ENCODE data around the gene POLQ. TPM values are rescaled to one million over a fixed set of nuclear protein-coding genes. Genes with fewer than 3 reads are reported as not detected.

Gene POLQ
- polyA plus RNA-seq, 1 donor (not counting 4 experiments of a cell fraction or from before 2014, with no cell fraction given) = 4.4 TPM

- Histone ChIP-seq H3K27me3 (ENCODE audit: control insufficient read depth, extremely low read depth, insufficient read depth, low read length) (no peaks in the 10 kb centered on the region), H3K9ac (ENCODE audit: control insufficient read depth, extremely low read depth, insufficient read depth, low read length) (no peak overlapping the region), H3K9me3 (ENCODE audit: control insufficient read depth, low read depth, low read length) (no peaks in the 10 kb centered on the region), H3K79me2 (ENCODE audit: control insufficient read depth, insufficient read depth, low read length) (no peaks in the 10 kb centered on the region), H3K4me3 (ENCODE audit: control insufficient read depth in 2 of 3, extremely low read depth in 1 of 3, insufficient read depth in 2 of 3, low read depth in 1 of 3, low read length in 3 of 3) (no peak overlapping the region), H3K4me2 (ENCODE audit: control insufficient read depth, extremely low read depth, insufficient read depth, low read depth, low read length) (peak overlapping the region; percentile 25), H2AFZ (ENCODE audit: control insufficient read depth, low read length) (peak overlapping the region; percentile 70), H3K36me3 (ENCODE audit: control insufficient read depth in 2 of 2, extremely low read depth in 1 of 2, insufficient read depth in 2 of 2, low read length in 2 of 2) (peaks cover 0 to 5% of the 10 kb centered on the region in 2 experiments), H3K9me1 (ENCODE audit: control insufficient read depth, extremely low read depth, insufficient read depth, low read length) (no peaks in the 10 kb centered on the region), H4K20me1 (ENCODE audit: control insufficient read depth, extremely low read depth, insufficient read depth, low read length) (no peaks in the 10 kb centered on the region), H3K27ac (ENCODE audit: control insufficient read depth, insufficient read depth, low read length) (no peak overlapping the region), H3K4me1 (ENCODE audit: control insufficient read depth, extremely low read depth, insufficient read depth, low read length) (no peaks in the 10 kb centered on the region)
- FAIRE-seq (no peak), DNase-seq (ENCODE audit: low read depth, low spot score) (no peak)
- TF ChIP-seq CTCF (optimal IDR thresholded peaks at IDR 0.05 in 1 of 3, IDR thresholded peaks at IDR 0.05 in 1 of 3, conservative IDR thresholded peaks at IDR 0.05 in 1 of 3; ENCODE audit: extremely low read depth in 1 of 3, insufficient read depth in 2 of 3, low read length in 3 of 3) (no peak), EZH2 (IDR thresholded peaks at IDR 0.05; ENCODE audit: low read length) (no peak)
- dilution Hi-C loops (cut with MboI; ENCODE audit: extremely low pct_ligation_motif_present, low sequenced_read_pairs) = no loop called here
Measured at GRCh38 chr3:121431726-121432517, 113.9 kb downstream of the POLQ start.

- Histone ChIP-seq H3K9me3 (ENCODE audit: control insufficient read depth, low read depth, low read length) (no peaks in the 10 kb centered on the region), H3K4me2 (ENCODE audit: control insufficient read depth, extremely low read depth, insufficient read depth, low read depth, low read length) (no peak overlapping the region), H3K9me1 (ENCODE audit: control insufficient read depth, extremely low read depth, insufficient read depth, low read length) (no peaks in the 10 kb centered on the region), H3K4me1 (ENCODE audit: control insufficient read depth, extremely low read depth, insufficient read depth, low read length) (no peaks in the 10 kb centered on the region), H3K36me3 (ENCODE audit: control insufficient read depth in 2 of 2, extremely low read depth in 1 of 2, insufficient read depth in 2 of 2, low read length in 2 of 2) (no peaks in the 10 kb centered on the region), H4K20me1 (ENCODE audit: control insufficient read depth, extremely low read depth, insufficient read depth, low read length) (no peaks in the 10 kb centered on the region), H3K27me3 (ENCODE audit: control insufficient read depth, extremely low read depth, insufficient read depth, low read length) (no peaks in the 10 kb centered on the region), H3K79me2 (ENCODE audit: control insufficient read depth, insufficient read depth, low read length) (no peaks in the 10 kb centered on the region), H2AFZ (ENCODE audit: control insufficient read depth, low read length) (no peak overlapping the region), H3K9ac (ENCODE audit: control insufficient read depth, extremely low read depth, insufficient read depth, low read length) (no peak overlapping the region), H3K27ac (ENCODE audit: control insufficient read depth, insufficient read depth, low read length) (no peak overlapping the region), H3K4me3 (ENCODE audit: control insufficient read depth in 2 of 3, extremely low read depth in 1 of 3, insufficient read depth in 2 of 3, low read depth in 1 of 3, low read length in 3 of 3) (no peak overlapping the region)
- FAIRE-seq = no peak
- dilution Hi-C loops (cut with MboI; ENCODE audit: extremely low pct_ligation_motif_present, low sequenced_read_pairs) = no loop called here
- TF ChIP-seq EZH2 (IDR thresholded peaks at IDR 0.05; ENCODE audit: low read length) = no peak
- no peak for DNase-seq (ENCODE audit: low read depth, low spot score)
Measured at GRCh38 chr3:121430664-121431215, 115.0 kb downstream of the POLQ start.

All from keratinocyte (primary cell).